ES-I3 (cell line): ENCODE data around the gene ENOX1.

ENCODE experiments used
- H3K36me3 ChIP-seq: 2 replicates; pipeline ENCODE4 v1.6.1; 2013; ENCODE audit warnings: mild to moderate bottlenecking, low read length, control low read depth, moderate library complexity; ENCODE audit not compliant: insufficient read depth
- H3K4me1 ChIP-seq: 2 replicates; pipeline ENCODE4 v1.6.1; 2013; ENCODE audit warnings: mild to moderate bottlenecking, control low read depth, low read length; ENCODE audit not compliant: insufficient read depth
- H3K9ac ChIP-seq: 2 replicates; pipeline ENCODE4 v1.6.1; 2013; ENCODE audit warnings: low read depth, mild to moderate bottlenecking, low read length, moderate library complexity
- H3K9me3 ChIP-seq: 2 replicates; pipeline ENCODE4 v1.6.1; 2013; ENCODE audit warnings: mild to moderate bottlenecking, low read length, moderate library complexity; ENCODE audit not compliant: control insufficient read depth, insufficient read depth

The ENOX1 gene

DNA sequence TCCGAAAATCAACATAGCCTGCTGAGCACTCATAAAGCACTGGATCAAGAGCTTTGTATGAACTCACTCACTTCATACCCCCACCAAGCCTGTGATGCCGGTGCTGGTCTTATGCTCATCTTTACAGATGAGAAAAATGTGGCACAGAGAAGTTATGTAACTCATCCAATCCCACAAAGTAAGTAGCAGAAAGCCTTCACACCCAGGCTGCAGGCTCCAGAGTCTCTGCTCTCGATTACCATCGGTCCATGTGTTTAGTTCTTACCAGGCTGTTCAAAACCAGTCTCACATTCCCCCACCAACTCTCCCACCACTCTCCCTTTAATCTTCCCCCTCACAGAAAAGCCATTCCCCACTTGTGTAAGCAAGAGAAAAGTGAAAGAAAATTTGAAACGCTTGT is 487.4 kb downstream of the ENOX1 start:
- Histone ChIP-seq H3K9ac (no peak overlapping the region), H3K4me1 (no peaks in the 10 kb centered on the region), H3K36me3 (no peaks in the 10 kb centered on the region), H3K9me3 (no peaks in the 10 kb centered on the region)

DNA sequence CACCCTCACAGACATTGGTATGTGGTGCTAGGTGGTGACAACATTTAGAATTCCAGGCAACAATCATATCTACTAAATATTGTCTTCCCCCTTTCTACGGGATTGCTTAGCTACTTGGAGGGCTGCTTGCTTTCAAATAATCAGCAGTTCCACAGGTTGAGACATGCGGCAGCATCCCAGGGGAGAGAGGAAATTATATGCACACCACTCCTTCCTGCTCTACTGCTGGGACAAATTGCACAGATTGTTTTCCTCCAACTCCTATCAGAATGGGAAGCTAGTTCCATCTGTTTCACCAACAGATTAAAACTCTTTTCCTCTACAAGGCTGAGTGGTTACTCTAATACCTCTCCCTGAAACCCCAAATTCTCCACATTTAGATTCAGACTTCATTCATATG is 488.0 kb downstream of the ENOX1 start:
- Histone ChIP-seq H3K36me3 (no peaks in the 10 kb centered on the region), H3K9ac (no peak overlapping the region), H3K4me1 (no peaks in the 10 kb centered on the region), H3K9me3 (no peaks in the 10 kb centered on the region)

DNA sequence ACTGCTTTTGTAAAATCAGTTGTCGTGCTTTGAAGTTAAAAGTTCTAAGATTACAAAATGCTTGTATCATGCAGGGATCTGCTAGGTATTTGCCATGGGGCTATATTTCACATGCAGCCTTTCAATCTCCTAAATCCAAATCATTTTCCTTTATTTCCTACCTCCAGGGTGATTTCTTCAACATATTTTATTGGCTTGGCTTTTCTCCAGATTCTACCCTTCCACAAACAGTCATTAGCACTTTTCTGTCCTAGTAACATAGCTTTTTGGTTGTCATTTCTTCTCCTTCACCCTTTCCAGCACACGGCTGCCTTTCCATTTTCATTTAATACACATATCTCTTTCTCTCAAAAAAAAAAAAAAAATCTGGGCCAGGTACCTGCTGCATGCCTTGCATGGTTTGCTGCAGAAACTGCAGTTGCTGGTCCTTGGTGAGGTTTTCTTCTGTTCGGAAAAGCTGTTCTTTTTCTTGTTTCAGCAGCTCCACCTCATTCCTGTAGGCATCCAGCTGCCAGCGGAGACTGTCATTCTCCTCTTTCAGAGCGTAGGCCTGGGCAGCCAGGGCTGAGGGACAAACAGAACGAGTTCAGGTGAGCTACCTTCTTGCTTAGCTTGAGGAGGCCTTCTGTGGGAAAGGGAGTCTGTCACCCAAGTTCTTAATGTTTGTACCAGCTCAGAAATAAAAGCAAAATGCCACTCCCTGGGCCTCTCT is 488.6 kb downstream of the ENOX1 start:
- H3K9me3 ChIP-seq: no peaks in the 10 kb centered on the region
- H3K9ac ChIP-seq: no peak overlapping the region
- H3K4me1 ChIP-seq: no peaks in the 10 kb centered on the region
- no peaks in the 10 kb centered on the region for H3K36me3 ChIP-seq

DNA sequence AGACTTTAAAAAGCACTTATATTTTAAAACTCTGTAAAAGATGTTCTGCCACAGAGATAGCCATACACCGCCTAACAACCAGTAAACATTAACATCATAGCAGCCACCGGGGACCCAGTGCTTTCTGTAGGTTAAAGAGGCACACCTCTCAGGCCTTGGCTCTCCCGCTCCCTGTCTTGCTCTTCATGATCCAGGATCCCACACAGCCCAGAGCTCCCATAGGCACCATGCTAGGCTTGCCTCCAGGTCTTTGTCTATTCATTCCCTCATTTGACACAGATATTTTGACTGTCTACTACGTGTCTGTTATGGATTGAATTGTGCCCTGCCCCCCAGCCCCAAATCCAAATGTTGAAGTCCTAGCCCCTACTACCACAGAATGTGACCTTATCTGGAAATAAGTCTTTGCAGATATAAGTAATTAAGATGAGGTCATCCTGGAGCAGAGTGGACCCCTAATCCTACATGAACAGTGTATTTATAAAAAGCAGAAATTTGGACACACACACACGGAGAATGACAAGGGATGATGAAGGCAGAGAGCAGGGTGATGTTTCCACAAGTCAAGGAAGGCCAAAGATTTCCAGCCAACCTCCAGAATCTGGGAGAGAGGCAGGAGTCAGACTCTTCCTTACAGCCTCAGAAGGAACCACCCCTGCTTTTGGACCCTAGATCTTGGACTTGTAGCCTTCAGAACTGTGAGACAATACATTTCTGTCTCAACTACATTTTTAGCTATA is 490.8 kb downstream of the ENOX1 start:
- H3K36me3 ChIP-seq: no peaks in the 10 kb centered on the region
- no peaks in the 10 kb centered on the region for H3K4me1 ChIP-seq

DNA sequence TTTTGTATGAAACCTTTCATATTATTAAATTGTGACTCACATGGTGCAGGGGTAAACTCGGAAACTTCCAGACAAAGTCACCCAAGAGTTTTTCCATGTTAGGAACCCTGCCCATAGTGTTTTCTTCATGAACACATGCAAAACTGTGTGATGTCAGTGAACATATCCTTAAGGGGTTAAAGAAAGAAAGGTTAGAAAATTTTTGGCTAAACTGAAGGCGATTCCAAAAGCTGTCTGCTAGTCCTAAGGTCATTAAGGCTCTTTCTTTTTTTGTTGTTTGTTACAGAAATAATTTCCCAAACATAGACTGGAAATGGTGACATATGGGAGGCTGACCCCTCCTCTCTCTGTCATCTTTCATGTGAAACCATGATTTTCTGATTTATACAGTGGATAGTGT is 491.5 kb downstream of the ENOX1 start:
- Histone ChIP-seq H3K36me3 (no peaks in the 10 kb centered on the region), H3K4me1 (no peaks in the 10 kb centered on the region), H3K9me3 (no peaks in the 10 kb centered on the region), H3K9ac (no peak overlapping the region)

More for the DNA sequence above, 490.8 kb downstream of the ENOX1 start:
- H3K9me3 ChIP-seq: no peaks in the 10 kb centered on the region
- H3K9ac ChIP-seq: no peak overlapping the region

DNA sequence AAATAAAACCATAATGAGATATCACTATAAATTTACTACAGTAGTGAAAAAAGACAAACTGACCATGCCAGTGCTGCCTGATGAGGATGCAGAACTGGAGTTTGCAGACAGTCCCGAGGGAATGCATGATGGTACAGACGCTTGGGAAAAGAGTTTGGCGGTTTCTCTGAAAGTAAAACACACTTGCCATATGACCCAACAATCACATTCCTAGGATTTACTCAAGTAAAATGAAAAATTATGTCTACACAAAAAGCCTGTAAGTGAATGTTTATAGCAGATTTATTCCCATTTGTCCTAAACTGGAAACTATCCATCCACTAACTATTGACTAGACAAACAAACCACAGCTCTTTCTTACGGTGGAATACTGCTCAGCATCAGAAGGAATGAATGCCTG is 492.4 kb downstream of the ENOX1 start:
- Histone ChIP-seq H3K9ac (no peak overlapping the region), H3K36me3 (no peaks in the 10 kb centered on the region), H3K9me3 (no peaks in the 10 kb centered on the region), H3K4me1 (no peaks in the 10 kb centered on the region)

DNA sequence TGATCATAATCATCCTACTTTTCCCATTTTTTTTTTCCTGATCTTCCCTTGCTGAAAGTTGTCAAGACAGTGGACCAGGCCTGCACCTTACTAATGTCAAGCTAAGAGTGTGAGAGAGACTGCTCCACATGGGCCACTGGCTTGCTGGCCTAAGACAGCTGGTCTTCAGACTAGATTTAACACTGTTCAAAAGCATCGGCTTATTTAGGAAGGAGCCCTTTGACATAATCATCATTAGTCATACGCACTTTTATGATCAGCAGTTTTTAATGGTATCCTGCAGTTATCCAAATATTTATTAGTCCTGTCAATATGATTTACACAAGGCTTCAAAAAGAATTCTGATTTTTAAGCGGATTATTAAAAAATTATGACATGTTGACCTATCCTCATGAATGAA is 492.8 kb downstream of the ENOX1 start:
- H3K9me3 ChIP-seq: no peaks in the 10 kb centered on the region
- H3K9ac ChIP-seq: no peak overlapping the region
- no peaks in the 10 kb centered on the region for H3K36me3 ChIP-seq
- H3K4me1 ChIP-seq: no peaks in the 10 kb centered on the region

DNA sequence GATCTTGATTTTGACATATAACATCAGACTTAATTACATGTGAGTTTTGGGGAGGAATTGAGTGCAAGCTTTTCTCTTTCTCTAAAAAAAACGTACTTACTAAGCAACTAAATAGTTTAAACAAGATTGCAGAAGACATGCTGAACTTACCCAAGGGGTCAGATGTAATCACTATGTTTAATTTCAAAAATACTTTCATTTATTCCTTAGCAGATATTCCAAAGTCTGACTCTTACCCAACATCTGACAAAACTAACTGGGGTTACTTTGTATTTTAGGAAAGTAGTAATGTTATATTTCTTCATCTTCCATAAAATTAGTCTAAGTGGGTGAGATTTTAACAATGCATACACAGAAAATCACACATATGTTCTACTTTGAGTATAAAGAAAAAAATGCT is 493.2 kb downstream of the ENOX1 start:
- Histone ChIP-seq H3K4me1 (no peaks in the 10 kb centered on the region), H3K9ac (no peak overlapping the region), H3K36me3 (no peaks in the 10 kb centered on the region), H3K9me3 (no peaks in the 10 kb centered on the region)

DNA sequence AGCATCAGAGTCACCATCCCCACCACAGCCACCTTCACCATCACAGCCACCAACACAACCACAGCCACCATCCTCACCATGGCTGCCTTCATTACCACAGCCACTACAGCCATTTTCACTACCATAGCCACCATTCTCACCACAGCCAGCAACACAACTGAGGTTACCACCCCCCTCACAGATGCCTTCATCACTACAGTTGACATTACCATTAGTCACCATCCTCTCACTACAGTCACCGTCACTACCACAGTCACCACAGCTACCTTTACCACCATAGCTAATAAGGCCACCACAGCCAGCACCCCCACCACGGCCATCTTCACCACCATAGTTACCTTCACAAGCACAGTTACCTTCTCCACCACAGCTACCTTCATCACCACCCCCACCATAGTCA is 493.8 kb downstream of the ENOX1 start:
- no peak overlapping the region for H3K9ac ChIP-seq
- no peaks in the 10 kb centered on the region for H3K9me3 ChIP-seq

DNA sequence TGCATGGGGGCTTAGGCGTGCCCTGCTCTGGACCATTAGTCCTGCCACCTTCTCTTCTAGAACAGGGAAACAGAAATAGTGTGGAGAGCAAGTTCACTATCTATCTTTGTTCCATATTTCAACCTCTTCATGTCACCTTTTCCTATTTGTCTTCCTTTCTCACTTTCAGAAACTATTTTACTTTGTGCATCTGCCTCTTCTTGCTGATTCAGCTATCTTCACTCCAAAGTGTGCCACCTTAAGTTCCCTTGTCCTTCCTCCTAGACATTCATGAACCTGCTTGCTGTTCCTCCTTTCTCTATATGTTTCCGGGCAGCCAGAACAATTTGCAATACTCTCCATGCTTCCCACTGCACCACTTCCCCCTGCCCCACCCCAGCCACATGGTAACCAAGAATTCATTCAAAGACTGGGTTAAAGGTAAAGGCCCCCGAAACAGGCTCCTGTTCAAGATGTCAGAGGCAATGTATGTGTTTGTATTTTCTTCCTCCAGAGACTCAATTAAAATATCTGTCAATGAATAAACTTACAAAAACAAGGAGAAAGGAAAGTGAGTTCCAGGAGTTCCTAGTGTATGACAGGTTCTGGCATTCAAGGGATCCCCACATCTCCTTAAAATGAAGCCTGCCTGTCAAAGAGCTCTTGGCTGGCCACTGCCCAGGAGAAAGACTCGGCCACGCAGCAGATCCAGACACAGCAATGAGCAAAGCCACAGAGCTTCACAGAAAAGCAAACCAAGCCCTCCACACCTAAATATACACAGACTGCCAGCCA is 495.3 kb downstream of the ENOX1 start:
- Histone ChIP-seq H3K9ac (no peak overlapping the region), H3K9me3 (no peaks in the 10 kb centered on the region), H3K36me3 (no peaks in the 10 kb centered on the region), H3K4me1 (no peaks in the 10 kb centered on the region)

More for the DNA sequence above, 493.8 kb downstream of the ENOX1 start:
- H3K4me1 ChIP-seq: no peaks in the 10 kb centered on the region
- no peaks in the 10 kb centered on the region for H3K36me3 ChIP-seq

DNA sequence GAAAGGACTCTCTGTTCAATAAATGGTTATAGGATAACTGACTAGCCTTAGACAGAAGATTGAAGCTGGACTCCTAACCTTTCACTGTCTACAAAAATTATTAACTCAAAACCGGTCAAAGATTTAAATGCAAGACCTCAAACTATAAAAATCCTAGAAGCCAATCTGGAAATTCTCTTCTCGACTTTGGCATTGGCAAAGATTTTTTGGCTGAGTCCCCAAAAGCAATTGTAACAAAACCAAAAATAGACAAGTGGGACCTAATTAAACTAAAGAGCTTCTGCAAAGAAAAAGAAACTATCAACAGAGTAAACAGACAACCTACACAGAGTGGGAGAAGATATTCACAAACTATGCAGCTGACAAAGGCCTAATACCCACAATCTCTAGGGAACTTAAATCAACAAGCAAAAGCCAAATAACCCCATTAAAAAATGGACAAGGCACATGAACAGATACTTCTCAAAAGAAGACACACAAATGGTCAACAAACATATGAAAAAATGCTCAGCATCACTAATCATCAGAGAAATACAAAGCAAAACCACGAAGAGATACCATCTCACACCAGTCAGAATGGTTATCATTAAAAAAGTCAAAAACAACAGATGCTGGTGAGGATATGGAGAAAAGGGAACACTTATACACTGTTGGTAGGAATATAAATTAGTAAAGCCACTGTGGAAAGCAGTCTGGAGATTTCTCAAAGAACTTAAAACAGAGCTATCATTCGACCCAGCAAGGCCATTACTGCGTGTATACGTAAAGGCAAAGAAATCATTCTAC is 497.1 kb downstream of the ENOX1 start:
- Histone ChIP-seq H3K9ac (no peak overlapping the region), H3K36me3 (no peaks in the 10 kb centered on the region), H3K4me1 (no peaks in the 10 kb centered on the region), H3K9me3 (no peaks in the 10 kb centered on the region)

DNA sequence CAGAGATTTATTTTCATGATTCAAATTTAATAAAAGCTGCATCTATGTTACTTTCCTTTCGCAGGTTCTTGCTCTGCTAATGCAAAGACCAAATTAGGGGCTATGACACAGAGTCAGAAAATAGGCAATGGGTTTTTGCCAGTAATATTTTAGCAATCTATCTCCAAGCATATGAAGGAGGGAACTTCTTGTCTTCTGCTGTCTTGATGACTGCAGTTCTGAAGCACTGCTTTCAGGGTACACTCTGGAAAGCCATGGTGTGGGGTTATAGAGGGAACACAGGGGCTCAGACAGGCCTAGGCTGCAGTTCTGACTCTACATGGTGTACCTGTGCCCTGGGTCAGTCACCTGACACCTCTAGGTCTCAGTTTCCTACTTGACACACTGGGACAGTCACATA is 500.0 kb downstream of the ENOX1 start:
- Histone ChIP-seq H3K9ac (no peak overlapping the region), H3K4me1 (no peaks in the 10 kb centered on the region), H3K36me3 (no peaks in the 10 kb centered on the region), H3K9me3 (no peaks in the 10 kb centered on the region)

DNA sequence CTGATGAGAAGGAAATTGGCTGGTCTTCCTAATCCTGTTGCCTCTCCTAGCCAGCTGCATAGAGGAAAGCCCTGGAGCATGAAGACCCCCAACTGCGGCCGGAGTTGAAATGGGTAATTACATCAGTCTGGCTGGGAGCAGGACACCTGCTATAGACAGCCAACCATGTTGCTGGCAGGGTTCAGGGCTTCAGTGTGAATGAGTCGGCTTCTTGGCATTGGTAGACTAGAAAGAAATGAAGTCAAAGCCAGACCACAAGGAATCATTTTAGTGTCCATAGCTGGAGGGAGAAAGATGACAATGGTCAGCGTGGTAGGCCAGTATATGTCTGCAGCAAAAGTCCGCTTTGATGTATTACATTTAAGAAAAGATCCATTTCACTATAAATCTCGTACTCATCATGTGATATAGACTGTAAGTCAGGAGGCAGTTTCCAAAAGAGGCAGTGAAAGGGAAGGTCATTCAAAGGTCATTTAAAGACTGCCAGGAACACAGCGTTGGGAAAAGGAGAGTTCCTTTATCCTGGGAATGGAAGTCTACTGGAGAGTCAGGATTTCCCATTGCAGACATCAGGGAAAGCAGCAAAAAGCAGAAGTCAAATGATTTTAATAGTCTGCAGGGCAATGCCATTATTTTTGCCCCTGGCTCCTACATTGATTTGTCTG is 500.7 kb downstream of the ENOX1 start:
- Histone ChIP-seq H3K4me1 (no peaks in the 10 kb centered on the region), H3K36me3 (no peaks in the 10 kb centered on the region), H3K9me3 (no peaks in the 10 kb centered on the region), H3K9ac (no peak overlapping the region)

DNA sequence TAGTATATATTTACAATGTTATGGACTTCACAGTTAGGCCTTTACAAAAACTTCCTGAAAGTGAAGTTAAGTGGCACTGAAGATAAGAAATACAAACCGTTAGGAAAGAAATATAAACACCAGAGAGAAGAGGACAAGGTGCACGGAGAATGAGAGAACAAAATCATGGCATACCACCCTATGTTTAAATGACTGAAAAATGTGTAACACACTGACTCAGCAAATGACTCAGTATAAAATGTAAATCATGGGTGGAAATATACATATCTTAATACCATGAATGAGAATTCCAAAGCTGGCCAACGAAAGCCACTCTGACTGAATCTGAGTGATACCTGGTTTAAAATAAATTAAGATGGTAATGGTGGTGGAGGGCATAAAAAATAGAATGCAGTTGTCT is 502.6 kb downstream of the ENOX1 start:
- no peaks in the 10 kb centered on the region for H3K36me3 ChIP-seq
- no peak overlapping the region for H3K9ac ChIP-seq
- no peaks in the 10 kb centered on the region for H3K9me3 ChIP-seq
- H3K4me1 ChIP-seq: no peaks in the 10 kb centered on the region
